ENCODE results near the gene SUSD4. TPM values are rescaled to one million over a fixed set of nuclear protein-coding genes. Genes with fewer than 3 reads are reported as not detected.

Gene SUSD4
- total and polyA plus RNA-seq, 7 experiments from 2014 or later, result 0.10 to 21.5 (median 7.7) TPM

DNA sequence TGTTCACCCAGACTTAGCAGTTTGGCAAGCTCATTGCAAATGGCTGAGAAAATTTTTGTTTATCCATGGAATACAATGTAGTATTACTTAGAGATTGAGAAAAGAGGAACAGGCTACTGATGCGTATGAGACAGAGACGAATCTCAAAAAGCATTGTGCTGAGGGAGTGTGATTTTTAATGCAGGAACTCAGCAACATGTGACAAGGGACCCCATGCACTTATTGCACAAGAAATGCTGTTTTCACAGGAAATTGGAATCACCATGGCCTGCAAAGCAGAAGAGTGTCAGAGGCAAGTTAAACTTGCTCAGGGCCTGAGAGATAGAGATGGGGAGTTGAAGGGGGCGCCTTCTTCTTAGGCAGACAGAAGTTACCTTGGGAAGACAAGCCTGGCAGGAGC, 188.3 kb downstream of the SUSD4 start:
- ChIA-PET POLR2A (no interaction called here), CTCF (no interaction called here)
- ATAC-seq (peak; percentile 79), DNase-seq (no peak)
- Histone ChIP-seq H3K36me3 (ENCODE audit: control insufficient read depth in 2 of 3, insufficient read depth in 3 of 3, low read length in 3 of 3) (no peaks in the 10 kb centered on the region), H3K27me3 (ENCODE audit: control insufficient read depth in 2 of 2, insufficient read depth in 2 of 2, low read length in 2 of 2) (no peaks in the 10 kb centered on the region), H3K27ac (ENCODE audit: low read depth, low read length) (no peak overlapping the region), H3K4me1 (ENCODE audit: control insufficient read depth in 2 of 2, insufficient read depth in 2 of 2, low read length in 2 of 2) (peaks cover 0 to 6% of the 10 kb centered on the region in 2 donors), H3K9me3 (ENCODE audit: control insufficient read depth in 2 of 3, low read length in 3 of 3) (no peaks in the 10 kb centered on the region), H3K4me3 (ENCODE audit: low read length) (no peak overlapping the region)
- Mint-ChIP-seq H3K9me3 (peaks cover 0 to 4% (median 0%) of the 10 kb centered on the region in 11 donors), H3K36me3 (no peaks in the 10 kb centered on the region), H3K27me3 (peaks cover 0 to 8% (median 0%) of the 10 kb centered on the region in 5 donors), H3K4me1 (peaks cover 0 to 25% (median 20%) of the 10 kb centered on the region in 7 donors), H3K4me3 (no peak overlapping the region), H3K27ac (peak overlapping the region in 1 of 9 donors; percentile 30)
- intact Hi-C loops (cut with micrococcal nuclease), result no loop called here

DNA sequence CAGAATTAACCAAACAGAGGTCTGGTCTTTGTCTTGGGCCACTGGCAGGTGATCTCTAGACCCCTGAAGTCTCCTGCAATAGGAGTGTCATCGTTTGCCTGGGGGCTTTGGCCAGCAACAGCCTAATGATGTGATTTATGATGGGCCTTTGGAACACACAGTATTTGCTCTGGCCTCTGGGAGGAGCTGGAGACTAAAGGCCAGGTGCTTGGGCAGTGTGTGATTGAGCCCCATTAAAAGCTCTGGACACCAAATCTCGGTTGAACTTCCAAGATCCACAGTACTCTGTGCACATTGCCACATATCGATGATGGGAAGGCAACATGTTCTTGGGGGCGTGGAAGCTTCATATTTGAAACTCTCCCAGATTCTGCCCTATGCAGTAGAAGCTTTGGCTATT, 188.9 kb downstream of the SUSD4 start:
- H3K36me3 Mint-ChIP-seq, result no peaks in the 10 kb centered on the region
- no peaks in the 10 kb centered on the region for H3K4me1 ChIP-seq (ENCODE audit: control insufficient read depth in 2 of 2, insufficient read depth in 2 of 2, low read length in 2 of 2)
- no peaks in the 10 kb centered on the region for H3K9me3 ChIP-seq (ENCODE audit: control insufficient read depth in 2 of 3, low read length in 3 of 3)
- POLR2A ChIA-PET, result interaction anchor here (1.0 kb wide), 1 partner anchor 34 kb away, joined by 3 read pairs; no protein-coding TSS in a partner anchor
- H3K27ac ChIP-seq (ENCODE audit: low read depth, low read length), result no peak overlapping the region
- CTCF ChIA-PET, result no interaction called here
- H3K4me1 Mint-ChIP-seq, result peaks cover 0 to 19% (median 15%) of the 10 kb centered on the region in 7 donors
- H3K9me3 Mint-ChIP-seq, result peaks cover 0 to 6% (median 0%) of the 10 kb centered on the region in 11 donors
- no peaks in the 10 kb centered on the region for H3K27me3 ChIP-seq (ENCODE audit: control insufficient read depth in 2 of 2, insufficient read depth in 2 of 2, low read length in 2 of 2)
- intact Hi-C loops (cut with micrococcal nuclease), result no loop called here
- ATAC-seq, result peak; percentile 27
- no peaks in the 10 kb centered on the region for H3K36me3 ChIP-seq (ENCODE audit: control insufficient read depth in 2 of 3, insufficient read depth in 3 of 3, low read length in 3 of 3)
- no peak overlapping the region for H3K4me3 ChIP-seq (ENCODE audit: low read length)
- peaks cover 0 to 10% (median 0%) of the 10 kb centered on the region in 5 donors for H3K27me3 Mint-ChIP-seq
- no peak overlapping the region for H3K4me3 Mint-ChIP-seq
- H3K27ac Mint-ChIP-seq, result no peak overlapping the region
- no peak for DNase-seq

Other genes with a start within 250 kb of the SUSD4 start
- 1 to 10 TPM in 4 of 5 experiments, not detected in 1; 3.1 to 8.0 (median 6.6) TPM for gene TLR5, start 220.9 kb downstream of the SUSD4 start, total RNA-seq
- gene TLR5, start 220.9 kb downstream of the SUSD4 start, polyA plus RNA-seq, result 1 to 10 TPM; 3.1 to 3.9 TPM
- gene CCDC185, start 29.2 kb upstream of the SUSD4 start, total RNA-seq, result not detected
- not detected for gene CCDC185, start 29.2 kb upstream of the SUSD4 start, polyA plus RNA-seq

All from naive thymus-derived CD4-positive, alpha-beta T cell (primary cell).